Activated T-cell treated with anti-CD3 and anti-CD28 coated beads for 1 hour (primary cell): ENCODE measurements around the gene KLHL22.
"Not testable (repeated sequence)": the region's sequence is repeated elsewhere in the genome, so short reads cannot be mapped to it uniquely, and the experiment has no call there.

Experiments
- DNase-seq: peaks from one replicate; pipeline ENCODE4 v3.0.0-alpha.2; 2020; ENCODE audit warnings: low read depth

The KLHL22 gene

DNA sequence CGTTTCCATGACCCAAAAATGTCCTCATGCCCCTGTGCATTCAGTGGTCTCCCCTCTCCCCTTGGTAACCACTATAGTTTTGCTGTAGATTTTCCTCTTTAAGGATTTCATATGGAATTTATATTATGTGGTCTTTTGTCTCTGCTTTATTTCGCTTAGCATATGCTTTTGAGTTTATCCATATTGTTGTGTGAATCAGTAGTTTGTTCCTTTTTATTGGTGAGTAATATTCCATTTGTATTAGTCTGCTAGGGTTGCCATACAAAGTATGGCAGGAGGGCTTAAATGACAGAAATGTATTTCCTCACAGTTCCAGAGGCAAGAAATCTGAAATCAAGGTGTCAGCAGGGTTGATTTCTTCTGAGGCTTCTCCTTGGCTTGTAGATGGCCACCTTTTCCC, 98.1 kb downstream of the KLHL22 start:
- DNase-seq = no peak

DNA sequence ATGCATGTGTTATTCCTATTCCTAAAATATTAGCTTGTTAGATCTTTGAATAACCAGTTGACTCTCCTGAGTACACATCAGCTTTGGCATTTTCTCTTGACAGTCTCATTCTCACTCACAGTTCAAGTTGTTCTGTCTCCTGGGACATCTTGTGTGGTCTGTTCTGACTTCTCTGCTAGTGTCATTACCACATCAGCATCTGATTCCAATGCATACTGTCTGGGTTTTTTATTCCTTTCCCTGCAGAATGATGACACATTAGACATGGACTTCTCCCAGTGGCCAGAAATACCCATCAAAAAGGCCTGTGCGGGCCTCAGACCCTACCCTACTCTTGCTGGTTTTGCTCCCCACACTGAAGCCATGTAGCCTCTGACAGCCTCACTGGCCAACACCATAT, 99.0 kb downstream of the KLHL22 start:
- no peak for DNase-seq

DNA sequence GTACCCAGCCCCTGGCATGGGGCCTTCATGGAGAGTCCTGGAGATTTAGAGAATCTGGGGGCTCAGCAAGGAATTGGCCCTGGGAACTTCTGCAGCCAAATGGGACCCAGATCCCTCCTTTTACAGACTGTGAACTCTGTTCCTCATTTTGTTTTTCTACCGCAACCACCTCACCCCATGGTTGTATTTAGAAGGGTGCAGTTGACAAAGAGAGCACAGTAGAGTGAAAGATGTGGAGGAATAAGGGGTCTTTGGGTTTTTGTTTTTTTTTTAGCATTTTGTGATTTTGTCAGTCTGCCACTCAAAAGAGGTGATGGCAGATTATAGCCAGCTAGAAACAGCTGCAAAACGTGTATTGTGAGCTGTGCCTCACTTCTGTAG, 99.7 kb downstream of the KLHL22 start:
- no peak for DNase-seq

DNA sequence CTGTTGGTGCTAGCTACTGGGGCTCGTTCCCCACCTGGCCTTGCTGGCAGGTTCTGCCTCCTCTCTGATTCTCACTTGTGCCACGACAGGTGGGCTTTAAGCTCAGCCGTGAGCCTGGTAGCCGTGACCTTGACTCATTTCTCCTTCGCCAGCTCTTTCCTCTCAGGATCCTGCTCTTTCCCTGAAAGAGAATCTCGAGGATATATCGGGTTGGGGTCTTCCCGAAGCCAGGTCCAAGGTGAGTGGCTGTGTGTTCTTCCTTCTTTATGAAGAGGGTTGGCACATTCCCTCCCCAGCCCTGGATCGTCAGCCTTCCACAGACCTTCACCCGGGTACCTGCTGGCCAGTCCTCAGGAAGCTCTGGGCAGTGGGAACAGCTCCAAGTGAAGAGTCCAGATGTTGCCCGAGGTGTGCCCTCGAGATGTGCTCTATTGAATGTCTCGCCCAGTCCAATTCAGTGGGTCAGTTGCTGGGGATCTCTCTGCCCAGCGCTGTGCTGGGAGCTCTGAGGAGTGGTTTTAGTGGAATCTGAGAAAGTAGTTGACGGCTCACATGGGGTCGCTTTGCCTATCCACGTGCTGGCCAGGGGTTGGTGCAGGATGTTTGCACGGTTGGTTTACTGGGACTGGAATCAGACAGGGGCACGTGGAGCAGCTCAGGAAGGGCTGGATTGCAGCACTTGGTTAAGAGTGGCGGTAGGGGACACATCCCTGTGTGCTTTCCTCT, 100.3 kb downstream of the KLHL22 start:
- DNase-seq = no peak

DNA sequence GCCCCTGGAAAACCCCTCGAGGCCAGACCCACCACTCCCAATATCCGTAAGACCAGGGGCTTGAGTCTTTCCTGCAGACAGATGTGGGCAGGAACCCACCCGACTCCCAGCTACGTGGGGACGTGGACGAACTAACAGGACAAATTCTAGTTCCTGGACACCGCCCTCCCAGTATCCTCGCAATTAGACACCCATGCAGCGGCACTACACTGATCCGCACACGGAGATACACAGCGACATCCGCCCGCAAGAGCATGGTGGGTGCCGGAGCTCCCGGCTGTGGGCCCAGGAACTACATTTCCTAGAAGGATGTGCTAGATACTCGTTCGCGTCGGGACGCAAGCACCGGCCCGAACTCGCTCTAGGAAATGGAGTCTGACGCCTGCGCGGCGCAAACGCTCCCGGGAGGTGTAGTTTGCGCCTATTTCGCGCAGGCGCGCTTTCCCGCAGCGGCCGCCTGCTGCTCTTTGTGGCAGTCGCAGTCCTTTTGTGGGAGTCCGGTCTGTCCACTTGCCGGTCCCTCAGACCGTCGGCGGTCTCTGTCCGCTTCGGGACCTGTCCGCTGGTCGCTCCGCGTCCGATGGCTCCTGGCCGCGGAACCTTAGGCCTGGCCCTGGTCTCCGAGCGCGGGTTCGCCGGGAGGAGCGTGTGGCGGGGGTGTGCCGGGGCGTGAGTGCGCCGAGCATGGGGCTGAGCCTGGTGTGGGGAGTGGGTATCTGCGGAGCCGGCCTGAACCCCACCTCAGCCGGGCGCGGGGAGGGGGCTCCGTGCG, 101.7 kb downstream of the KLHL22 start, which contains the start of gene ZNF74:
Gene ZNF74, plus strand, starts transcription at position 447 of the 772 bp plus-strand sequence. CDS start 478 bp downstream, outside the sequence.
- peak; percentile 75 for DNase-seq

DNA sequence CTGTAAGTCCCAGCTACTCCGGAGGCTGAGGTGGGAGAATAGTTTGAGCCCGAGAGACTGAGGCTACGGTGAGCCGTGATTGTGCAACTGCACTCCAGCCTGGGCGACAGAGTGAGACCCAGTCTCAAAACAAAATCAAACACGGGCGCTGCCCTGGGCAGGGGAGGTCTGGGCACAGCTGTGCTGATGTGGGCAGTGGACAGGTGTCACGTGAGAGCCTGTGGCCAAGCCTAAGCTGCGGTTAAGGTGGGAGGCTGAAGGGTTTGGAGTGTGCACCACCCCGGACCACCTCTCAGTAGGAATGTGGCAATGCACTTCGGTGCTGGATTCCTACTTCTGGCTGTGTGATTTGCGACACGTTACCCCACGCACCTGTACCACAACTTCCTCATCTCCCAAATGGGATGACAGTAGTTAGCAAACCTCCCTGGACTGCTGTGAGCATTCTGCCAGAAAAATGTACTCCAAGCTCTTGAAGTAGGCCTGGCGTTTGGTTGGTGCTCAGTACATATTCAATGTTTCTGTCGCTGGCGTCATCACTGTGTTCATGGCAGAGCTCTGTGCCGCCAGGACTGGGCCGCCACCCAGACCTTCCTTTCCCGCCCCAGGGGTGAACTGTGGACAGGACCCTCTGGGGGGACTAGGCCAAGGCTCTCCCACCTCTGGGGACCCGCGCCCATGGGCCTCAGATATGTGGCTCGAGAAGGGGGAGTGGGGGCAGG, 102.5 kb downstream of the KLHL22 start:
- no peak for DNase-seq

DNA sequence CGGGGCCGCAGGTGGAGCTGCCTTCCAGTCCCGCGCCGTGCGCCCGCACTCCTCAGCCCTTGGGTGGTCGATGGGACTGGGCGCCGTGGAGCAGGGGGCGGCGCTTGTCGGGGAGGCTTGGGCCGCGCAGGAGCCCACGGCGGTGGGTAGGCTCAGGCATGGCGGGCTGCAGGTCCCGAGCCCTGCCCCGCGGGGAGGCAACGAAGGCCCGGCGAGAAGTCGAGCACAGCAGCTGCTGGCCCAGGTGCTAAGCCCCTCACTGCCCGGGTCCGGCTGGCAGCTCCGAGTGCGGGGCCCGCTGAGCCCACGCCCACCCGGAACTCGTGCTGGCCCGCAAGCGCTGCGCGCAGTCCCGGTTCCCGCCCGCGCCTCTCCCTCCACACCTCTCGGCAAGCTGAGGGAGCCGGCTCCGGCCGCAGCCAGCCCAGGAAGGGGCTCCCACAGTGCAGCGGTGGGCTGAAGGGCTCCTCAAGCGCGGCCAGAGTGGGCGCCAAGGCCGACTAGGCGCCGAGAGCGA, 103.2 kb downstream of the KLHL22 start:
- not testable (repeated sequence) for DNase-seq
